PC-3 (cell line): ENCODE measurements around the gene SLC38A3. TPM values are rescaled to one million over a fixed set of nuclear protein-coding genes. Genes with fewer than 3 reads are reported as not detected.
A peak's percentile ranks its signal among the peaks of the same experiment; 100 is the strongest.

Experiments
- ATAC-seq: fragments of 200-7000 bp; cut with Tn5 transposase; 2 replicates; pipeline ENCODE4 v1.9.1; 2020; ENCODE audit warnings: mild to moderate bottlenecking, moderate library complexity
- BruUV-seq: library from RNA; stranded (reverse); fragments of 400-500 nt; replicated peaks from 2 replicates; lab custom pipeline; 2021; lab: Mats Ljungman, UMichigan
- CTCF ChIA-PET: fragments of 300-600 bp; sonication (Branson Sonifier 250); formaldehyde crosslinking; loops from one replicate; lab custom pipeline; 2022; ENCODE audit warnings: antibody characterized with exemption; lab: Charles Lee
- POLR2A ChIA-PET: fragments of 300-600 bp; sonication (Branson Sonifier 250); formaldehyde crosslinking; loops from one replicate; lab custom pipeline; 2022; ENCODE audit warnings: antibody characterized with exemption; ENCODE audit not compliant: unreplicated experiment; lab: Charles Lee
- DNase-seq: peaks from one replicate; pipeline ENCODE4 v3.0.0-alpha.2; 2015
- H2AFZ ChIP-seq: fragments of 300-600 bp; sonication (generic); 2 replicates; pipeline ENCODE4 v1.6.0; 2016; ENCODE audit warnings: antibody characterized with exemption, low read length
- H3F3A ChIP-seq: fragments of 300-600 bp; sonication (generic); one replicate; pipeline ENCODE4 v1.6.0; 2017; ENCODE audit warnings: antibody characterized with exemption, low read length, control low read depth, mild to moderate bottlenecking; ENCODE audit not compliant: unreplicated experiment
- H3K27ac ChIP-seq: fragments of 300-600 bp; sonication (generic); 2 replicates; pipeline ENCODE4 v1.5.1; 2016; ENCODE audit warnings: mild to moderate bottlenecking, low read length
- H3K27me3 ChIP-seq: fragments of 300-600 bp; sonication (generic); 2 replicates; pipeline ENCODE4 v1.6.1; 2016; ENCODE audit warnings: low read length, mixed read lengths
- H3K36me3 ChIP-seq: fragments of 300-600 bp; sonication (generic); 2 replicates; pipeline ENCODE4 v1.6.1; 2016; ENCODE audit warnings: low read depth, mixed run types, low read length, mixed read lengths
- H3K4me1 ChIP-seq: fragments of 300-600 bp; sonication (generic); 2 replicates; pipeline ENCODE4 v1.5.1; 2016; ENCODE audit warnings: low read length; ENCODE audit not compliant: insufficient read depth
- H3K4me2 ChIP-seq: fragments of 300-600 bp; sonication (generic); 2 replicates; pipeline ENCODE4 v1.6.0; 2016; ENCODE audit warnings: low read length
- H3K4me3 ChIP-seq: fragments of 300-600 bp; sonication (generic); 2 replicates; pipeline ENCODE4 v1.5.1; 2016; ENCODE audit warnings: mild to moderate bottlenecking, low read length, mixed read lengths
- H3K79me2 ChIP-seq: fragments of 300-600 bp; sonication (generic); 2 replicates; pipeline ENCODE4 v1.6.1; 2017; ENCODE audit warnings: low read length, mixed read lengths
- H3K9ac ChIP-seq: fragments of 300-600 bp; sonication (generic); 2 replicates; pipeline ENCODE4 v1.6.0; 2016; ENCODE audit warnings: mild to moderate bottlenecking, low read length
- H3K9me2 ChIP-seq: fragments of 300-600 bp; sonication (generic); replicated peaks from 2 replicates; pipeline ENCODE4 v1.6.1; 2016; ENCODE audit warnings: mixed run types, low read length, mixed read lengths
- H3K9me3 ChIP-seq: fragments of 300-600 bp; sonication (generic); 2 replicates; pipeline ENCODE4 v1.6.1; 2016; ENCODE audit warnings: low read length, mixed read lengths
- H4K20me1 ChIP-seq: fragments of 300-600 bp; sonication (generic); 2 replicates; pipeline ENCODE4 v1.6.1; 2016; ENCODE audit warnings: low read length, mixed read lengths
- EZH2 ChIP-seq: fragments of 300-600 bp; sonication (generic); IDR thresholded peaks from one replicate; pipeline ENCODE4 v1.6.1; 2017; ENCODE audit warnings: antibody characterized with exemption, mild to moderate bottlenecking, low read length; ENCODE audit not compliant: unreplicated experiment
- EZH2phosphoT487 ChIP-seq: fragments of 300-600 bp; sonication (generic); IDR thresholded peaks from 2 replicates; pipeline ENCODE4 v1.6.1; 2018; ENCODE audit warnings: mild to moderate bottlenecking, antibody characterized with exemption, low read length, borderline replicate concordance
- intact Hi-C: fragments of 100-400 bp; cut with micrococcal nuclease; formaldehyde crosslinking; loops from 2 replicates; pipeline ENCODE4 v1.9.0; 2023
- total RNA-seq: library from RNA; depleted of rRNA; stranded (reverse); fragments of >200 nt; gene quantifications from 2 replicates; pipeline ENCODE4 v1.2.3, GENCODE V29; 2014
- TF ChIP-seq, protein P1 (sequence below): fragments of 300-600 bp; sonication (generic); conservative IDR thresholded peaks from 2 replicates; pipeline ENCODE4 v1.5.1; 2017; ENCODE audit warnings: antibody characterized with exemption, low read depth, mild to moderate bottlenecking, low read length

The SLC38A3 gene
- total RNA-seq, 1 experiment from 2014 or later: 3.3 TPM

DNA sequence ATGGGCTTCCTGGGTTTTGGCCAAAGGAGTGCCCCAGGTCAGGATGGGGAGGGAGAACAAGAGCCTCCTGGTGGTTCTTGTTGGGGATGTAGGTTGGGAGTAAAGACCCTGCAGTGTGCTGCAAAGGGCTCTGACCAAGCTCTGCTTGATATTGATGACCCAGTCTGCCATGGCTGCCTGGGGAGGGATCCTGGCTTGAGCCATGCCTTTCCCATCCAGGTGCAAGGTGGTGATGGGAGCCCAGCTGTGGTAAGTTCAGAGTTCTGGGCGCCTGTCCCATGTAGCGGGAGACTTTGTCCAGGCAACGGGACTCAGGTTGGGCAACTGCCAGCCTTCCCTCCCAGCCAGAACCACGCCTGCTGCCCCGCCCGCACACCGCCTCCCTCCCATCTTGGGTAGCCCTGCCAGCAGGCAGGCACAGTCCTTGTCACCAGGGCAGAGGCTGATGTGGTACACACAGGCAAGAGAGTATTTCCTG lies 33.5 kb downstream of the SLC38A3 start:
- ATAC-seq (peak; percentile 16), DNase-seq (peak; percentile 81)
- no TSS peak for BruUV-seq
- H3K4me3 ChIP-seq: peak overlapping the region; percentile 78
- H3K36me3 ChIP-seq: peaks cover 7% of the 10 kb centered on the region; the same call in 1 of the 2 replicates
- H3K9ac ChIP-seq: peak overlapping the region; percentile 85
- intact Hi-C loops: no loop called here
- peaks cover 5% of the 10 kb centered on the region for H3F3A ChIP-seq
- CTCF ChIA-PET: no interaction called here
- H3K9me2 ChIP-seq: no peaks in the 10 kb centered on the region
- peak overlapping the region; percentile 55 for H3K27ac ChIP-seq
- peaks cover 75% of the 10 kb centered on the region for H3K79me2 ChIP-seq
- TF ChIP-seq EZH2 (no peak), EZH2phosphoT487 (no peak)
- TF ChIP-seq, protein P1, sequence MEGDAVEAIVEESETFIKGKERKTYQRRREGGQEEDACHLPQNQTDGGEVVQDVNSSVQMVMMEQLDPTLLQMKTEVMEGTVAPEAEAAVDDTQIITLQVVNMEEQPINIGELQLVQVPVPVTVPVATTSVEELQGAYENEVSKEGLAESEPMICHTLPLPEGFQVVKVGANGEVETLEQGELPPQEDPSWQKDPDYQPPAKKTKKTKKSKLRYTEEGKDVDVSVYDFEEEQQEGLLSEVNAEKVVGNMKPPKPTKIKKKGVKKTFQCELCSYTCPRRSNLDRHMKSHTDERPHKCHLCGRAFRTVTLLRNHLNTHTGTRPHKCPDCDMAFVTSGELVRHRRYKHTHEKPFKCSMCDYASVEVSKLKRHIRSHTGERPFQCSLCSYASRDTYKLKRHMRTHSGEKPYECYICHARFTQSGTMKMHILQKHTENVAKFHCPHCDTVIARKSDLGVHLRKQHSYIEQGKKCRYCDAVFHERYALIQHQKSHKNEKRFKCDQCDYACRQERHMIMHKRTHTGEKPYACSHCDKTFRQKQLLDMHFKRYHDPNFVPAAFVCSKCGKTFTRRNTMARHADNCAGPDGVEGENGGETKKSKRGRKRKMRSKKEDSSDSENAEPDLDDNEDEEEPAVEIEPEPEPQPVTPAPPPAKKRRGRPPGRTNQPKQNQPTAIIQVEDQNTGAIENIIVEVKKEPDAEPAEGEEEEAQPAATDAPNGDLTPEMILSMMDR: 0 out of 2 replicates have a peak, but pooled peaks have one; percentile 17
- H3K4me2 ChIP-seq: peak overlapping the region; percentile 98
- POLR2A ChIA-PET: no interaction called here
- H4K20me1 ChIP-seq: peaks cover 42% of the 10 kb centered on the region
- H3K9me3 ChIP-seq: no peaks in the 10 kb centered on the region
- peaks cover 15% of the 10 kb centered on the region for H3K4me1 ChIP-seq
- H2AFZ ChIP-seq: no peak overlapping the region
- no peaks in the 10 kb centered on the region for H3K27me3 ChIP-seq

DNA sequence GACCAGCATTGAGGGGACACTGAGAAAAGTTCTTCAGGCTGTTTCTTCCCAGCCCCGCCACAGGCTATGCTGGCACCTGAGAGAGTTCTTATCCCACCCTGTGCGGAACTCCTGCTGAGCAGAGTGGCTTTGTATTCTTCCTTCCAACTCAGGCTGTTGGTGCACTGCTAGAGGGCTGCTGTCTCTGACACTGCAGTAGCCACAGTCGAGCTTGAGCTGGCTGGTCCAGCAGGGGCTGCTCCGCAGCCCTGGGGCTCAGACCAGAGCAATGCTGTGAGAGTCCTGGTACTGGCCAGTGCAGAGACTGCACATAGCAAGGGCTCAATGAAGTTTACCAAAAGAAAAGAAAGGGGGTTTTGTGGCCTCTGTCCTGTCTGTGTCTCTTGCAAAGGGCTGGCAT lies 34.6 kb downstream of the SLC38A3 start:
- H3K4me1 ChIP-seq: peaks cover 15% of the 10 kb centered on the region
- peaks cover 84% of the 10 kb centered on the region for H3K79me2 ChIP-seq
- peaks cover 10% of the 10 kb centered on the region; the same call in 1 of the 2 replicates for H3K36me3 ChIP-seq
- H3F3A ChIP-seq: peaks cover 5% of the 10 kb centered on the region
- ChIA-PET CTCF (no interaction called here), POLR2A (no interaction called here)
- H4K20me1 ChIP-seq: peaks cover 42% of the 10 kb centered on the region
- H3K4me3 ChIP-seq: no peak overlapping the region
- no peak overlapping the region for H2AFZ ChIP-seq
- H3K4me2 ChIP-seq: peak overlapping the region; percentile 98
- H3K9me3 ChIP-seq: no peaks in the 10 kb centered on the region
- TF ChIP-seq, protein P1: no peak
- TF ChIP-seq EZH2 (no peak), EZH2phosphoT487 (no peak)
- H3K9me2 ChIP-seq: no peaks in the 10 kb centered on the region
- no peak overlapping the region for H3K9ac ChIP-seq
- H3K27ac ChIP-seq: no peak overlapping the region
- no peak for DNase-seq
- intact Hi-C loops: no loop called here
- ATAC-seq: no peak
- H3K27me3 ChIP-seq: no peaks in the 10 kb centered on the region
- BruUV-seq: no TSS peak

DNA sequence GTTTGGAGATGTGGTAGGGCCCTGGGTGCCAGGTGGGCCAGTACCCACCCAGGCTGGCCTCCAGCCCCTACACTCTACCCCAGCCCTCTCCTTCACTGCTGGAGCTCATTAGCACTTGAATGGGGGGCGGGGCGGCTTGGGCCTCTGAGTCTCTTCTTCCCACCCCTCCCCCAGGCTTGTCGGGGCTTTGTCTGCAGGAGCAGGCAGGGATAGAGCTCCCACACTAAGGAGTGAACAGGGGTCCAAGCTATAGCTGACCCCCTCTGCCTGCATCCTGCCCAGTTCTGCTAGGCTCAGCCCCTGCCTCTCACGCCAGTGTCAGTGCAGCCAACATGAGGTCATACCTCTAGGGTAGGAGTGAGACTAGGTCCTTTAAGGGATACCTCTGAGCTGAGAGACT lies 36.1 kb downstream of the SLC38A3 start:
- intact Hi-C loops: no loop called here
- Histone ChIP-seq H3K9me3 (no peaks in the 10 kb centered on the region), H3K4me3 (no peak overlapping the region), H3F3A (peaks cover 5% of the 10 kb centered on the region), H3K27ac (no peak overlapping the region), H3K36me3 (peaks cover 10% of the 10 kb centered on the region; the same call in 1 of the 2 replicates), H3K4me1 (peaks cover 24% of the 10 kb centered on the region), H3K9me2 (no peaks in the 10 kb centered on the region), H3K9ac (no peak overlapping the region), H3K4me2 (no peak overlapping the region), H3K27me3 (no peaks in the 10 kb centered on the region), H4K20me1 (peaks cover 42% of the 10 kb centered on the region), H2AFZ (no peak overlapping the region), H3K79me2 (peaks cover 94% of the 10 kb centered on the region)
- TF ChIP-seq, protein P1: no peak
- TF ChIP-seq EZH2phosphoT487 (no peak), EZH2 (no peak)
- no TSS peak for BruUV-seq
- DNase-seq: no peak
- ChIA-PET POLR2A (no interaction called here), CTCF (no interaction called here)
- ATAC-seq: no peak
